ENCODE results near the gene ACAD10.

- TF ChIP-seq CTCF (IDR thresholded peaks at IDR 0.05; ENCODE audit: insufficient read depth, low read depth, low read length) (no peak), EZH2 (IDR thresholded peaks at IDR 0.05; ENCODE audit: insufficient read depth, low read length) (no peak)
Measured at GRCh38 chr12:111748867-111749266, 63.0 kb downstream of the ACAD10 start.
